HG03045 (cell line): Measurements from ENCODE around the gene SLCO1A2.
"Not testable (repeated sequence)": the region's sequence is repeated elsewhere in the genome, so short reads cannot be mapped to it uniquely, and the experiment has no call there.

Source experiments
- ATAC-seq: cut with Tn5 transposase; IDR thresholded peaks from one replicate; pipeline ENCODE4 v1.9.1; 2021; ENCODE audit warnings: mild to moderate bottlenecking, moderate library complexity; ENCODE audit not compliant: unreplicated experiment

The SLCO1A2 gene

GRCh38 chr12:21334771-21335325, at the start of gene SLCO1A2:
Gene SLCO1A2, minus strand, starts transcription at chr12:21334917. Its CDS starts 270 bp downstream, at chr12:21334647.
- no peak for ATAC-seq

- no peak for ATAC-seq
These were observed 49.5 kb upstream of the SLCO1A2 start for GRCh38 chr12:21384261-21384660.

DNA sequence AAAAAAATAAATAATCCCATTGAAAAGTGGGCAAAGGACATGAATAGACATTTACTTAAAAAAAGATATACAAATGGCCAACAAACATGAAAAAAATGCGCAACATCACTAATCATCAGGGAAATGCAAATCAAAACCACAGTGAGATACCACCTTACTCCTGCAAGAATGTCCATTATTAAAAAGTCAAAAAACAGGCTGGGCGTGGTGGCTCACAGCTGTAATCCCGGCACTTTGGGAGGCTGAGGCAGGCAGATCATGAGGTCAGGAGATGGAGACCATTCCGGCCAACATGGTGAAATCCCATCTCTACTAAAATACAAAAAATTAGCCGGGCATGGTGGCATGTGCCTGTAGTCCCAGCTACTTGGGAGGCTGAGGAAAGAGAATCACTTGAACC, 46.6 kb upstream of the SLCO1A2 start:
- not testable (repeated sequence) for ATAC-seq

GRCh38 chr12:21379218-21379617, 44.5 kb upstream of the SLCO1A2 start:
- no peak for ATAC-seq

DNA sequence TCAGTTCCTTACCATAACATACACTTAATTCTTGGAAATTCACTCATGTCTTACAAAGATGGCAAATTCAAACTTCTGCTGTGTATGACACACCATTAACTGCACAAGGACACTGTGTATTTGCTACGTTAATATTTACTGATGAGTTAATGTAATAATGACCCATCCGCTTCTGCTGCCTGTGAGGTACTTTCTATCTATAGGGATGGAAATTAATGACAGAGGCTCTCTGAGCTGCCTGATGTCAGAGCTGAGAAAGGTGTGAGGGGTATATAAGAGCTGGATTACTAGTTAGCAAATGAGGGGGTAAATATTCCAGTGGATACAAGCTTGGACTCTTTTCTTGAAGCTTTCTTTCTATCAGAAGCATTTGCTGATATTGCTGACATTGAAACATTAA, 37.9 kb upstream of the SLCO1A2 start, which contains the start of gene IAPP:
TSS of gene IAPP (plus strand) at position 301 of the 400 bp plus-strand sequence. CDS start 450 bp downstream, outside the sequence.
- no peak for ATAC-seq

DNA sequence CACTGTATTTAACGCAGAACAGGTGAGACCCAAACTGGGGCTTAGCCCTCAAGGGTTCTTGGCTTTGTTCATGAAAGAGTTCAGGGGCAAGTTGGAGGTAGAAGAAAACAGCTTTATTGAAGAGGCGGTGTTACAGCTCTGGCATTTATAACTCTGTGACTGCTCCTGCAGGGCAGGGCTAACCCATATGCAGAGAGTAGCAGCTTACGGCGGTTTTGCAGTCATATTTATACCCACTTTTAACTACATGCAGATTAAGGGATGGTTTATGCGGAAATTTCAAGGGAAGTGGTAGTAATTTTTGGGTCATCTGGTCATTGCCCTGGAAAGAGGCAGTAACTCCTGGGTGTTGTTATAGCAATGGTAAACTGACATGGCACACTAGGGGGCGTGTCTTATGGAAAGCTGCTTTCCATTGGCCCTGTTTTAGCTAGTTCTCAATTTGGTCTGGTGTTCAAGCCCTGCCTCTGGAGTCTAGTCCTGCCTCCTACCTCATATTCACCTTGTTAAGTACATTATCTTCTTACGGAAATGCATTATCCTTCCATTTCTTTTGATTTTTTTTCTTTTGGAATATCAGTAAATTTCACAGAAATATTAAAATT, 36.2 kb upstream of the SLCO1A2 start:
- no peak for ATAC-seq

DNA sequence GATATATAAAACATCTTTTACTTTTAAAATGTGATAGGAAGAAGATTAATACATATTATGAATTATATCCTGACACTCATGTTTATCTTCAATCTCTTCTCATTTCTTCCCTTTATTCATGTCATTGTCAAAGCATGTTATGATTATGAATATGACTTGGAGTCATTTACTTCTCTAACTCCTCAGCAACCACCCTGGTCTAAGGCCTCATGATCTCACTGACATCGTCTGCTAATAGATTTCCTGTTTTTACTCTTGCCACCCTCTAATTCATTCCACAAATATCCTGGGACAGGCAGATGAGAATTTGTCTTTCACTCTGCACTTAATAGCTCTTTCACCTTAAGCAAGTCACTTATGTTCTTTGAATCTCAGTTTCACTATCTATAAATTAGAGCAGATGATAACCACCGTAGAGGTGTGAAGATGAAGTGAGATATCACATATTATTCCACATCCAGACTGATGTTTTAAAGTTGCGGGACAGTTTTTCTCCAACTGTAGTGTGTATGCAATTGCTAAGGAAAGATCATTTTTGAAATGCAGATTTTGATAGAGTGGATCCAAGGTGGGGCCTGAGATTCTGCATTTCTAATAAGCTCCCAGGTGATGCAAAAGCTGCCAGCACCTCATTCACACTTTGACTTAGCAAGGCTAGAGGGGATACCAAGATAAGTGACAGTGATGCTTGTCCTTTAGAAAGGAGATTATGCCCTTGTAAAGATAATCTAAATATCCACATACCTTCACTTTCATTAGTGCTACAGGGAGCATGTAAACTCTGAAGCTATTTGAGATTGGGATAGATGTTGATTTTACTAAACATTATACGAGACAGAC, 34.6 kb upstream of the SLCO1A2 start:
- ATAC-seq = no peak

DNA sequence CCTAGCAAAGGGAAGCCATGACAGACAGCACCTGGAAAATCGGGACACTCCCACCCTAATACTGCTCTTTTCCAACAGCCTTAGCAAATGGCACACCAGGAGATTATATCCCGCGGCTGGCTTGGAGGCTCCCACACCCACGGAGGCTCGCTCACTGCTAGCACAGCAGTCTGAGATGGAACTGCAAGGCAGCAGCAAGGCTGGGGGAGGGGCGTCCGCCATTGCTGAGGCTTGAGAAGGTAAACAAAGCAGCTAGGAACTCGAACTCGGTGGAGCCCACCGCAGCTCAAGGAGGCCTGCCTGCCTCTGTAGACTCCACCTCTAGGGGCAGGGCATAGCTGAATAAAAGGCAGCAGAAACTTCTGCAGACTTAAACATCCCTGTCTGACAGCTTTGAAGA, 25.9 kb upstream of the SLCO1A2 start:
- not testable (repeated sequence) for ATAC-seq

- no peak for ATAC-seq
These were observed 19.9 kb upstream of the SLCO1A2 start for GRCh38 chr12:21354641-21355040.

DNA sequence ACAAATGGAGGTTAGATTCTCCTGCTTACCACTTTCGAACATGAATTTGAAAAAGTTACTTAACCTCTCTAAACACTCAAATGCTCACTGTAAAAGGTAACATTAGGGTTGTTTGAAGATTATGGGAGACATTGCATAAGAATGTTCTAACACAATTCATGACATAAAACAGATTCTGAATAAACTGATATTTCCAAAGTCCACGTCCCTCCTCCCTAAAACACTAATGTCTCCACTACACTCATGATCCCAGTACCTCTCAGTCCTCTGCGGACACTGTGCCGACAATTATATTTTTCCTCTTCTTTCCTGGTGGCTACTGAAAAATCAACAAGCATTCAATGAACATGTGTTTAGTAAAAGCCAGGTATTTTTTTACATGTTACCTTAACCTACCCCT, 19.2 kb upstream of the SLCO1A2 start:
- no peak for ATAC-seq

- no peak for ATAC-seq
These were observed 18.8 kb upstream of the SLCO1A2 start for GRCh38 chr12:21353487-21353886.

DNA sequence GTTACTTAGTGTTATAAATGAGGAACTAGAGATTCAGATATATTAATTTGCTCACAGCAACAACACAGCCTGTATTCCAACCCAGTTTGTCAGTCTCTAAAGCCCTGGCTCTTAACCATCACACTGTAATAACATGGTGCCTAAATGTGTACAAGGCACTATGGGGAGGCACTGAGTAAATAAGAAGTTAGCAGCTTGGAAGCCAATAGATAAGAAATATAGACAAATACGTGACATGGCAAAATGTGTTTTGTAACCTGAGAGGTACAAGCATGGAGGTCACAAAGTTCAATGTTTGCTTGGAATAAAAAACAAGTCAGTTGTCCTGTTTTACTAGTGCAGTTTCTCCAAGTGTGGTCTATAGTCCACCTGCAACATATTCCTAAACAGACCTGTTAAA, 16.3 kb upstream of the SLCO1A2 start:
- no peak for ATAC-seq

GRCh38 chr12:21346542-21347205, 12.0 kb upstream of the SLCO1A2 start:
- ATAC-seq = no peak

DNA sequence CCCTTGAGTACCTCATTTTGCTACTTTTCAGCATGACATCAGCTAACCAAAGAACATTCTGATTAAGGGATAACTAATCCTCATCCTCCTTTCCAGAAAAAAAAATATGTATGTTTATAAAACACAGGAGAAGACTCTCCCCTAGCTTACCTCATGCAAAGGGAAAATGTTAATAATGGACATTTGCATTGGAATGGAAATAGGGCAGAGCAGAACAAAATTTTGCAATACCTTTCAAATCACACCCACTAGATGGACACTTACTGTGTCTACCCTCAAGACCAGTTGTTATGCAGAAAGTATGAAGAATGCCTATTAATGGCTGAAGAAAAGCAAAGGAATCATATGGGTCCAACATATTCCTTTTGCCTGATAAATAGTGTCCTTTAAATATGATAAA, 8.9 kb upstream of the SLCO1A2 start:
- ATAC-seq = no peak

- ATAC-seq = no peak
These were observed 7.1 kb upstream of the SLCO1A2 start for GRCh38 chr12:21341769-21342168.

GRCh38 chr12:21340403-21340802, 5.7 kb upstream of the SLCO1A2 start:
- no peak for ATAC-seq

GRCh38 chr12:21339921-21340320, 5.2 kb upstream of the SLCO1A2 start:
- ATAC-seq = no peak

GRCh38 chr12:21337959-21338744, 3.4 kb upstream of the SLCO1A2 start:
- no peak for ATAC-seq

DNA sequence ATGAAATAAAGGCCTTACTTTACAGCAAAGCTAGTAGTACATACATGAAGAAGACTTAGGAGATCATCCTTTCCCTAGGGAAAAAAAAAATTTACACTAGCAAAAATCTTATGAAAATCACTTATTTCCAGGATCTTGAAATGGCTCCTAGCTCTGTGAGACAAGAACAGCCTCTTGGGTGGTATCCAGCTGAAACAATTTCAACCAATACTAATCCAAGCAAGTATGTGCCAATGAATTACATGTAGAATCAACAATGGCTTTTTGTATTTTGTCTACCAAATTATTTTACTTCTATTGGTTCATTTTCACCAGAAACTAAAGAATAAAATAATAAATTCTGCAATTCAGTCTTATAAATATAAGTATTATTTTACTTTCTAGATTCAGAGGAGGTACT, 2.7 kb upstream of the SLCO1A2 start:
- no peak for ATAC-seq

- ATAC-seq = no peak
These were observed 1.9 kb upstream of the SLCO1A2 start for GRCh38 chr12:21336656-21337055.
